Tibial nerve (tissue), 3 donors: Measurements from ENCODE around the gene RAPGEF2.

Experiments used
- POLR2A ChIP-seq, 2 donors: fragments of 450-650 bp; IDR thresholded peaks; one replicate each; pipeline ENCODE4 v1.6.1; 2017; ENCODE audit warnings: antibody characterized with exemption in 2 of 2, mild to moderate bottlenecking in 2 of 2, moderate library complexity in 2 of 2
- TF ChIP-seq, protein P1 (sequence below), 5 experiments: fragments of 200-600 bp in 3 of 5; fragments of 450-650 bp in 2 of 5; sonication (generic) in 3 of 5; IDR thresholded peaks; one replicate each; pipeline ENCODE4 v1.5.1; 2016 to 2019; ENCODE audit warnings: antibody characterized with exemption in 5 of 5, mild to moderate bottlenecking in 3 of 5, moderate library complexity in 2 of 5

DNA sequence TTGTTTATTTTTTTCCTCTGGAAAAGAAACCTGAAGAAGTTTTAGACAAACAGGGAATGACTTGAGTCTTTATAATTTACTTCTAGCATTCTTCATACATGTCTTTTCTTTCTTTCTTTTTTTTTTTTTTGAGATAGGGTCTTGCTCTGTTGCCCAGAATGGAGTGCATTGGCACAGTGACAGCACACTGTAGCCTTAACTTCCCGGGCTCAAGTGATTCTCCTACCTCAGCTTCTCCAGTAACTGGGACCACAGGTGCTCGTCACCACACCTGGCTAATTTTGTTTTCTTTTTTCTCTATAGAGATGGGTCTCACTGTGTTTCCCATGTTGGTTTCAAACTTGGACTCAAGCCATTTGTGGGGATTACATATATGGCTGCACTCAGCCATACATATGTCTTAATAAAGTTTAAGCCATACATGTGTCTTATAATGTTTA lies 71.8 kb downstream of the RAPGEF2 start:
- TF ChIP-seq, protein P1, sequence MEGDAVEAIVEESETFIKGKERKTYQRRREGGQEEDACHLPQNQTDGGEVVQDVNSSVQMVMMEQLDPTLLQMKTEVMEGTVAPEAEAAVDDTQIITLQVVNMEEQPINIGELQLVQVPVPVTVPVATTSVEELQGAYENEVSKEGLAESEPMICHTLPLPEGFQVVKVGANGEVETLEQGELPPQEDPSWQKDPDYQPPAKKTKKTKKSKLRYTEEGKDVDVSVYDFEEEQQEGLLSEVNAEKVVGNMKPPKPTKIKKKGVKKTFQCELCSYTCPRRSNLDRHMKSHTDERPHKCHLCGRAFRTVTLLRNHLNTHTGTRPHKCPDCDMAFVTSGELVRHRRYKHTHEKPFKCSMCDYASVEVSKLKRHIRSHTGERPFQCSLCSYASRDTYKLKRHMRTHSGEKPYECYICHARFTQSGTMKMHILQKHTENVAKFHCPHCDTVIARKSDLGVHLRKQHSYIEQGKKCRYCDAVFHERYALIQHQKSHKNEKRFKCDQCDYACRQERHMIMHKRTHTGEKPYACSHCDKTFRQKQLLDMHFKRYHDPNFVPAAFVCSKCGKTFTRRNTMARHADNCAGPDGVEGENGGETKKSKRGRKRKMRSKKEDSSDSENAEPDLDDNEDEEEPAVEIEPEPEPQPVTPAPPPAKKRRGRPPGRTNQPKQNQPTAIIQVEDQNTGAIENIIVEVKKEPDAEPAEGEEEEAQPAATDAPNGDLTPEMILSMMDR (IDR thresholded peaks at IDR 0.05) = no peak
- no peak for TF ChIP-seq POLR2A (IDR thresholded peaks at IDR 0.05)
